BLaER1 treated with 17β-estradiol and CSF1 and Interleukin-3, amounts not matched to agents 10 nM and 100 nM (cell line): ENCODE measurements around the gene PPP1R11.

ENCODE experiments used
- H3K27ac ChIP-seq, 11 experiments: shearing (Covaris generic); formaldehyde crosslinking; 2 replicates each; pipeline ENCODE4 v1.8.1; 2022
- H3K27me3 ChIP-seq, 11 experiments: shearing (Covaris generic); formaldehyde crosslinking; 2 replicates each; pipeline ENCODE4 v1.8.1; 2022
- H3K36me3 ChIP-seq, 11 experiments: shearing (Covaris generic); formaldehyde crosslinking; 2 replicates each; pipeline ENCODE4 v1.8.1; 2022
- H3K4me1 ChIP-seq, 10 experiments: shearing (Covaris generic); formaldehyde crosslinking; 2 replicates each; pipeline ENCODE4 v1.8.1; 2022
- H3K4me2 ChIP-seq, 11 experiments: shearing (Covaris generic); formaldehyde crosslinking; 2 replicates each; pipeline ENCODE4 v1.8.1; 2022
- H3K4me3 ChIP-seq, 10 experiments: shearing (Covaris generic); formaldehyde crosslinking; 2 replicates each; pipeline ENCODE4 v1.8.1; 2022
- H3K9ac ChIP-seq, 11 experiments: shearing (Covaris generic); formaldehyde crosslinking; 2 replicates each; pipeline ENCODE4 v1.8.1; 2022
- H3K9me3 ChIP-seq, 11 experiments: shearing (Covaris generic); formaldehyde crosslinking; replicated peaks in 1 of 11; 2 replicates each; pipeline ENCODE4 v1.8.1; 2022
- H4K20me1 ChIP-seq, 11 experiments: shearing (Covaris generic); formaldehyde crosslinking; 2 replicates each; pipeline ENCODE4 v1.8.1; 2022
- Cebpa-rat ChIP-seq, 11 experiments: shearing (Covaris generic); IDR thresholded peaks; 2 replicates each; pipeline ENCODE4 v1.8.1; 2022

PPP1R11 gene

DNA sequence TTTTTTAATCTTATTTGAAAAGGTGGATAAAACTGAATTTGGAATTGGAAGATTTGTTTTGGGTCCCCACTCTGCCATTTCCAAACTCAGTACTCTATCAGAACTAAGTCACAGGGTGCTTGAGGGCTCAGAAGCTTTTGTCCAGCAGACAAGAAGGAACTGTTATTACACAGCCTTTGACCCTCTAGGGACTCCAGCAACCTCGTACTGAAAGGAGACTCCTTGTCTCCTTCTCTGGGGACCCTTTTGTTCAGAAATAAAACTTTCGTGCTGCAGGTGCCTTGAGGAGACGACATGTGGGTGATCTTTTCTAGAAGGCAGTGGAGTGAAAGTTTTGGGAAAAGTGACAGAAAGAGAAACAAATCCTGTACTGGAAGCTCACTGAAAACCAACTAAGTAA, 13.3 kb upstream of the PPP1R11 start:
- Histone ChIP-seq H3K27ac (no peak overlapping the region), H3K4me2 (peak overlapping the region in 2 of 11 experiments; percentile 18 to 34; a peak in 4 of 22 replicates), H3K9ac (0 out of 22 replicates have a peak overlapping the region, but pooled peaks of 3 of the 11 experiments have one; percentile 17 to 26 (median 20)), H4K20me1 (no peaks in the 10 kb centered on the region), H3K9me3 (no peaks in the 10 kb centered on the region), H3K36me3 (peaks cover 16 to 46% (median 22%) of the 10 kb centered on the region in 11 experiments; a peak in 19 of 22 replicates), H3K27me3 (no peaks in the 10 kb centered on the region), H3K4me1 (peaks cover 0 to 9% (median 0%) of the 10 kb centered on the region in 10 experiments; a peak in 5 of 20 replicates), H3K4me3 (no peak overlapping the region)
- TF ChIP-seq Cebpa-rat (IDR thresholded peaks at IDR 0.05) = no peak

DNA sequence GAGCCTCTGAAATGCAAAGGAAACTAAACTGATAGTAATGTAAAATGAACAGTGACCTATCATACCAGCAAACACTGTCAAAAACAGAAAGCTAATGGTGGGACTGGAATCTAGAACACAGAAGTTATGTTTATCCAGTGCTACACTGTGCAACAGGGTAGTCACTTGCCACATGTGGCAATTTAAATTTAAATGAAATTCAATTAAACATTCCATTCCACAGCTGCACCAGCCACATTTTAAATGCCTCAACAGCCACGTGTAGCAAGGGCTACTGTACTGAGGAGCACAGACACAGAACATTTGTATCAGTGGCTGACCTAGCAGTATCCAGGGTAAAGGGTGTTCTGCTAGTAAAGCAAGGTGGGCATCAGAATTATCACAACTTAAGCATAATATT, 11.5 kb upstream of the PPP1R11 start:
- TF ChIP-seq Cebpa-rat (IDR thresholded peaks at IDR 0.05) = no peak
- H3K27me3 ChIP-seq = no peaks in the 10 kb centered on the region
- H3K9ac ChIP-seq = no peak overlapping the region
- H3K9me3 ChIP-seq = no peaks in the 10 kb centered on the region
- H4K20me1 ChIP-seq = no peaks in the 10 kb centered on the region
- H3K4me3 ChIP-seq = no peak overlapping the region
- H3K36me3 ChIP-seq = peaks cover 16 to 46% (median 22%) of the 10 kb centered on the region in 11 experiments; a peak in 19 of 22 replicates
- peaks cover 11 to 24% (median 13%) of the 10 kb centered on the region in 10 experiments for H3K4me1 ChIP-seq
- H3K4me2 ChIP-seq = no peak overlapping the region
- no peak overlapping the region for H3K27ac ChIP-seq

DNA sequence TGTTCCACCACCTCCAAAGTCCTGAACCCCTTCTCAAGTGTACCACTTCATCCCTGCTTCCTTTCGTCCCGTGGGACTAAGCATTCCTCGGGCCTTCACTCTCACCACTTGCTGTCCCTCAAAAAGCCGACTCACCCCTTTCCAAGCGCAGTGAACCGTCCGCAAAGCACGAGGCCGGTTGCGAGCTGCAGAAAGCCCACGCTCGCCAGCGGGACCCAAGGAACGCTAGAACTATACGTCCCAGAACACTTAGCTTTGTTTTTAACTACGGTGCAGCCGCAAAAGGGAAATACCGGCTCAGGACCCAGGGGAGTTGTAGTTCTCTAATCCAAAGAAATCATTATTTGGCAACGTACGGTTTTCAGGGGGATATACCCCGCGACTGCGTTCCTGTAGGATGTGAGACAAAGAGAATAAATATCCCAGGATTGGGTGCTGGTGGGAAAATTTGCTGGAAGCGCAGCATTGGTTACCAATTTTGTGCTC, 6.3 kb upstream of the PPP1R11 start:
- Histone ChIP-seq H3K4me1 (peaks cover 37 to 51% (median 42%) of the 10 kb centered on the region in 10 experiments), H3K4me3 (peak overlapping the region; percentile 80 to 94 (median 87)), H3K4me2 (peak overlapping the region; percentile 75 to 98 (median 94)), H3K9ac (peak overlapping the region; percentile 82 to 92 (median 89)), H3K27ac (peak overlapping the region; percentile 71 to 92 (median 87)), H4K20me1 (no peaks in the 10 kb centered on the region), H3K9me3 (no peaks in the 10 kb centered on the region), H3K36me3 (peaks cover 29 to 61% (median 37%) of the 10 kb centered on the region in 11 experiments), H3K27me3 (no peaks in the 10 kb centered on the region)
- TF ChIP-seq Cebpa-rat (IDR thresholded peaks at IDR 0.05) = no peak

DNA sequence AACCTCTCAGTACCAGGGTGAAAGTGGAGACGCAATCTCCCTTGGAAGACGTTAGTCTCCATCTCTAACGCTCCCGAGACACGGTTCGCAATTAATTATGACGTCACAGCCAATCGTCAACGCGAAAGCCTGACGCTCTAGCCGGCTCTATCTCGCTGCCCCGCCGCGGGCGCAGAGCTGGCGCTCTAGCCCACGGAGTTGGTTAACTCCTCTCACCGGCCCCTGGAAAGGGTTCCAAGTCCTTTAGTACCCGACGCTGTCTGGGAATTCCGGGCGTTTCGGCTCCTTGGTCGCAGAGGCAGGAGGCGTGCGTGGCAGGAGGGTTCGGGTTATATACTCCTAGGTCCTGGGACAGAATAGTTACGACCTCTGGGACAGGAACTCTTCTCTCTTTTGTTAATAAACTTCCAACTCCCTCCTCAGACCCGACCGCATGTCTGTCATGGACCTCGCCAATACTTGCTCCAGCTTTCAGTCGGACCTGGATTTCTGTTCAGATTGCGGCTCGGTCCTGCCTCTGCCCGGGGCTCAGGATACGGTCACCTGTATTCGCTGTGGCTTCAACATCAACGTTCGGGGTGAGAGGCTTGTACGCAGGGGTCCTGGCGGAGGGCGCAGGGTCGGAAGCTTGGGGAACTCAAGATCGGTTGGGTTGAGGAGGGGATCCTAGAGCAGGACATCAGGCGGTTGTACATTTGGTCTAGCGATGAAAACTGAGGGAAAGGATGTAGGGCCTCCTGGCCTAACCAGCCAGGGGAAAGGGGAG, 5.7 kb upstream of the PPP1R11 start, which contains the start of gene POLR1H:
Gene POLR1H (plus strand): TSS at position 174 of the 766 bp plus-strand sequence. CDS start 260 bp downstream, at position 434.
- Histone ChIP-seq H3K27me3 (no peaks in the 10 kb centered on the region), H3K4me2 (peak within 1 kb of the TSS; percentile 90 to 98 (median 94)), H3K4me1 (peaks cover 42 to 57% (median 48%) of the 10 kb centered on the region in 10 experiments), H3K4me3 (peak within 1 kb of the TSS; percentile 80 to 94 (median 87)), H3K9ac (peak within 1 kb of the TSS; percentile 82 to 92 (median 89)), H4K20me1 (no peaks in the 10 kb centered on the region), H3K27ac (peak within 1 kb of the TSS; percentile 71 to 92 (median 87)), H3K36me3 (peaks cover 28 to 54% (median 37%) of the 10 kb centered on the region in 11 experiments), H3K9me3 (no peaks in the 10 kb centered on the region)
- TF ChIP-seq Cebpa-rat (IDR thresholded peaks at IDR 0.05) = no peak

DNA sequence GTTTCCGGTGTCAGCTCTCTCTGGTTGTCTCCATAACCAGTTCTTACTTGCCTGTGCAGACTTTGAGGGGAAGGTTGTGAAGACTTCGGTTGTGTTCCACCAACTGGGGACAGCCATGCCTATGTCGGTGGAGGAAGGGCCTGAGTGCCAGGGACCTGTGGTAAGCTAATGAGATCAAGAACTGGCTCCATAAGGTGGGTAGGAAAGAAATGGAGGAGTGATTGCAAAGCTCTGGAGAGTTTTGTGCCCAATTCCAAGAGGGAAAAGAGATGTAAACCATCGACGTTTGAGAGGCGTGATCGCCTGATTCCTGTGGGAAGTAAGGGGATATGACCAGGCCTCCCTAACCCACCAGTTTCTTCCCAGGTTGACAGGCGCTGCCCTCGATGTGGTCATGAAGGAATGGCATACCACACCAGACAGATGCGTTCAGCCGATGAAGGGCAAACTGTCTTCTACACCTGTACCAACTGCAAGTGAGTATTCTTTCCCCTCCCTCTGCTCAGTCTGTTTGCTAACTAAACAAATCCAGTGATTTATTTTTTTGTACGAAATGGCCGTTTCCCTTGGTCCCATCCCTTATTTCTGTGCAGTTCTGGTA, 5.0 kb upstream of the PPP1R11 start:
- peak overlapping the region; percentile 88 to 98 (median 94) for H3K4me2 ChIP-seq
- H3K4me3 ChIP-seq = peak overlapping the region; percentile 80 to 94 (median 87)
- peaks cover 42 to 58% (median 50%) of the 10 kb centered on the region in 10 experiments for H3K4me1 ChIP-seq
- no peaks in the 10 kb centered on the region for H4K20me1 ChIP-seq
- H3K9me3 ChIP-seq = no peaks in the 10 kb centered on the region
- peaks cover 22 to 48% (median 32%) of the 10 kb centered on the region in 11 experiments for H3K36me3 ChIP-seq
- H3K27ac ChIP-seq = peak overlapping the region; percentile 71 to 92 (median 87)
- no peak for TF ChIP-seq Cebpa-rat (IDR thresholded peaks at IDR 0.05)
- H3K9ac ChIP-seq = peak overlapping the region; percentile 82 to 92 (median 89)
- H3K27me3 ChIP-seq = no peaks in the 10 kb centered on the region

DNA sequence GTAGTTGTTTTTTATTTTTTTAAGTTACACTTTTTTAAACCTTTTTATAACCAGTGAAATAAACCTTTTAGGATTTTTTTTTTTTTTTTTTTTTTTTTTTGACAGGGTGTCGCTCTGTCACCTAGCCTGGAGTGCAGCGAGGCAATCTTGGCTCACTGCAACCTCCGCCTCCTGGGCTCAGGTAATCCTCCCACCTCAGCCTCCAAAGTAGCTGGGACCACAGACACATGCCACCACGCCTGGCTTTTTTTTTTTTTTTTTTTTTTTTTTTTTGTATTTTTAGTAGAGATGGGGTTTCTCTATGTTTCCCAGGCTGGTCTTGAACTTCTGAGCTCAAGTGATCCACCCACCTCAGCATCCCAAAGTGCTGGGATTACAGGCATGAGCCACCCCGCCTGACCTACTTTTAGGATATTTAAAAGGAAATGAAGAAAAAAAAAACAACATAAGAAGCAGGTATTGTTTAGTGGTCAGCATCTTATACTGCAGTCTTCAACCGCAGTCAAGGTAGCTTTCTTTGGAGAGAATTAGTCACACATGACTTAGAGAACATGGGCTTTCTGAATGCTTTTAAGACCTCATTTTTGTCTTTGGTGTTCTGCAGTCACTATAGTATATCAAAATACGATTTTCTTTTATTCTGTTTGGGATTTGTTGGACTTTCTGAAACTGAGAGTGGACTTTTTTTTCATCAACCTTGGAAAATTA, 4.4 kb upstream of the PPP1R11 start:
- H3K4me3 ChIP-seq = peak overlapping the region; percentile 80 to 94 (median 87)
- peaks cover 15 to 41% (median 26%) of the 10 kb centered on the region in 11 experiments; a peak in 21 of 22 replicates for H3K36me3 ChIP-seq
- H3K4me1 ChIP-seq = peaks cover 43 to 59% (median 51%) of the 10 kb centered on the region in 10 experiments
- H3K9ac ChIP-seq = peak overlapping the region in 8 of 11 experiments; percentile 82 to 92 (median 86); a peak in 12 of 22 replicates
- H3K4me2 ChIP-seq = peak overlapping the region; percentile 88 to 98 (median 94)
- no peak for TF ChIP-seq Cebpa-rat (IDR thresholded peaks at IDR 0.05)
- H3K9me3 ChIP-seq = no peaks in the 10 kb centered on the region
- H4K20me1 ChIP-seq = no peaks in the 10 kb centered on the region
- peak overlapping the region in 2 of 11 experiments; percentile 86 to 91; a peak in 2 of 22 replicates for H3K27ac ChIP-seq
- H3K27me3 ChIP-seq = no peaks in the 10 kb centered on the region

DNA sequence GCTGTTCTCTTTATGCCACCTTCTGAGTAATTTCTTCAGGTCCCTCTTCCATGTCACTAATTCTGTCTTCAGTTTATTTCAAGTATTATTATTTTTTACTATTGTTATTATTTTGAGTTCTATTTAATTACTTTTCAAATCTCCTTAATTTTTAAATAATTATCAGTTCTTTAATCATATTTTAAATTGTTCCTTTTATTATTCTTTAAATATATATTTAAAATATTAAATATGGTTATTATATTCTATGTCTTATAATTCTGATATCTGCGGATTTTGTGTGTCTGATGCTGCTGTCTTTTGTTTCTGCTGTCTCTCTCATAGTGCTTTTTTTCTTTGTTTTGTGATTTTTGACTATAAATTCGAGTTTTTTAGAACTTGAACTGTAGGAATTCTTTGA, 3.7 kb upstream of the PPP1R11 start:
- peaks cover 50 to 65% (median 58%) of the 10 kb centered on the region in 10 experiments for H3K4me1 ChIP-seq
- no peaks in the 10 kb centered on the region for H3K27me3 ChIP-seq
- H3K27ac ChIP-seq = no peak overlapping the region
- H4K20me1 ChIP-seq = no peaks in the 10 kb centered on the region
- H3K36me3 ChIP-seq = peaks cover 10 to 36% (median 20%) of the 10 kb centered on the region in 11 experiments; a peak in 17 of 22 replicates
- TF ChIP-seq Cebpa-rat (IDR thresholded peaks at IDR 0.05) = no peak
- H3K9ac ChIP-seq = peak overlapping the region in 1 of 11 experiments; percentile 39; a peak in 1 of 22 replicates
- H3K4me2 ChIP-seq = peak overlapping the region; percentile 88 to 98 (median 94); a peak in 18 of 22 replicates
- H3K9me3 ChIP-seq = no peaks in the 10 kb centered on the region
- no peak overlapping the region for H3K4me3 ChIP-seq

DNA sequence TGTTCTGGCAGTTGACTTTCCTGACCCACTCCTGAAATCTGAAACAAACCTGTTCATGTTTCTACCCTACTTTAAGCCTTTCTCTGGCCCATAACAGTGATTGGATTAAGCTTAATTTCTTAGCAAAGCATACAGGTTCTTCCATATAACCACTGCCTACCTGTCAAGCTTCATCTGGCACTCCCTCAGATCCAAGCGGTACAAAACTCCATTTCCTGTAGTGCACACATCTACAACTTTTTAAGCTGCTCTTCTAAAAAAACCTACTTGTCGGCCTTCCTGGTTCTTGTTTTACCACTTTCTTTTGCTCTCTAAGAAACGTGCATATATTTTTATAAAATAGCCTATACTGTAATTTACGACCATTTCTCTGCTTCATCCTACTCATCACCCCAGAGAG, 916 bp upstream of the PPP1R11 start:
- Histone ChIP-seq H3K27me3 (peaks cover 0 to 4% (median under 1%) of the 10 kb centered on the region in 11 experiments; a peak in 5 of 22 replicates), H3K4me2 (peak overlapping the region; percentile 77 to 97 (median 90)), H3K9me3 (no peaks in the 10 kb centered on the region), H3K27ac (peak overlapping the region; percentile 54 to 92 (median 82)), H3K4me1 (peaks cover 45 to 58% (median 49%) of the 10 kb centered on the region in 10 experiments), H3K4me3 (peak overlapping the region; percentile 66 to 82 (median 77)), H3K36me3 (peaks cover 29 to 62% (median 47%) of the 10 kb centered on the region in 11 experiments), H4K20me1 (peaks cover 0 to 8% (median 0%) of the 10 kb centered on the region in 11 experiments; a peak in 6 of 22 replicates), H3K9ac (peak overlapping the region; percentile 65 to 88 (median 81))
- no peak for TF ChIP-seq Cebpa-rat (IDR thresholded peaks at IDR 0.05)
